ENCODE results near the gene PML.

DNA sequence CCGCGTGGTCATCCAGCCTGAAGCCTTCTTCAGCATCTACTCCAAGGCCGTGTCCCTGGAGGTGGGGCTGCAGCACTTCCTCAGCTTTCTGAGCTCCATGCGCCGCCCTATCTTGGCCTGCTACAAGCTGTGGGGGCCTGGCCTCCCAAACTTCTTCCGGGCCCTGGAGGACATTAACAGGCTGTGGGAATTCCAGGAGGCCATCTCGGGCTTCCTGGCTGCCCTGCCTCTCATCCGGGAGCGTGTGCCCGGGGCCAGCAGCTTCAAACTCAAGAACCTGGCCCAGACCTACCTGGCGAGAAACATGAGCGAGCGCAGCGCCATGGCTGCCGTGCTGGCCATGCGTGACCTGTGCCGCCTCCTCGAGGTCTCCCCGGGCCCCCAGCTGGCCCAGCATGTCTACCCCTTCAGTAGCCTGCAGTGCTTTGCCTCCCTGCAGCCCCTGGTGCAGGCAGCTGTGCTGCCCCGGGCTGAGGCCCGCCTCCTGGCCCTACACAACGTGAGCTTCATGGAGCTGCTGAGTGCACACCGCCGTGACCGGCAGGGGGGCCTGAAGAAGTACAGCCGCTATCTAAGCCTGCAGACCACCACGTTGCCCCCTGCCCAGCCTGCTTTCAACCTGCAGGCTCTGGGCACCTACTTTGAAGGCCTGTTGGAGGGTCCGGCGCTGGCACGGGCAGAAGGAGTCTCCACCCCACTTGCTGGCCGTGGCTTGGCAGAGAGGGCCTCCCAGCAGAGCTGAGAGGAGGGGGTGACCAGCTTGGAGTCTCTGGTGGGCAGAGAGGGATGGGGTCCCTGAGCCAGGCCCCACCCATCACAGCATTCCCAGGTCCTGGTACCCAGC lies 50.0 kb downstream of the PML start:
- TF ChIP-seq FOXM1 (IDR thresholded peaks at IDR 0.05; ENCODE audit: borderline replicate concordance, low read depth) (no peak), NFIC (IDR thresholded peaks at IDR 0.05) (no peak), CREB1 (IDR thresholded peaks at IDR 0.05; ENCODE audit: low read depth) (no peak), TAF1 (IDR thresholded peaks at IDR 0.05; ENCODE audit: low read depth) (no peak), EGR1 (IDR thresholded peaks at IDR 0.05) (no peak), YY1 (IDR thresholded peaks at IDR 0.05; ENCODE audit: low read depth) (no peak), TCF12 (IDR thresholded peaks at IDR 0.05; ENCODE audit: low read depth) (no peak), EP300 (IDR thresholded peaks at IDR 0.05; ENCODE audit: borderline replicate concordance) (no peak), CEBPB (IDR thresholded peaks at IDR 0.05) (no peak), ZBTB7A (IDR thresholded peaks at IDR 0.05; ENCODE audit: low read depth) (no peak)
- TF ChIP-seq, protein P1, sequence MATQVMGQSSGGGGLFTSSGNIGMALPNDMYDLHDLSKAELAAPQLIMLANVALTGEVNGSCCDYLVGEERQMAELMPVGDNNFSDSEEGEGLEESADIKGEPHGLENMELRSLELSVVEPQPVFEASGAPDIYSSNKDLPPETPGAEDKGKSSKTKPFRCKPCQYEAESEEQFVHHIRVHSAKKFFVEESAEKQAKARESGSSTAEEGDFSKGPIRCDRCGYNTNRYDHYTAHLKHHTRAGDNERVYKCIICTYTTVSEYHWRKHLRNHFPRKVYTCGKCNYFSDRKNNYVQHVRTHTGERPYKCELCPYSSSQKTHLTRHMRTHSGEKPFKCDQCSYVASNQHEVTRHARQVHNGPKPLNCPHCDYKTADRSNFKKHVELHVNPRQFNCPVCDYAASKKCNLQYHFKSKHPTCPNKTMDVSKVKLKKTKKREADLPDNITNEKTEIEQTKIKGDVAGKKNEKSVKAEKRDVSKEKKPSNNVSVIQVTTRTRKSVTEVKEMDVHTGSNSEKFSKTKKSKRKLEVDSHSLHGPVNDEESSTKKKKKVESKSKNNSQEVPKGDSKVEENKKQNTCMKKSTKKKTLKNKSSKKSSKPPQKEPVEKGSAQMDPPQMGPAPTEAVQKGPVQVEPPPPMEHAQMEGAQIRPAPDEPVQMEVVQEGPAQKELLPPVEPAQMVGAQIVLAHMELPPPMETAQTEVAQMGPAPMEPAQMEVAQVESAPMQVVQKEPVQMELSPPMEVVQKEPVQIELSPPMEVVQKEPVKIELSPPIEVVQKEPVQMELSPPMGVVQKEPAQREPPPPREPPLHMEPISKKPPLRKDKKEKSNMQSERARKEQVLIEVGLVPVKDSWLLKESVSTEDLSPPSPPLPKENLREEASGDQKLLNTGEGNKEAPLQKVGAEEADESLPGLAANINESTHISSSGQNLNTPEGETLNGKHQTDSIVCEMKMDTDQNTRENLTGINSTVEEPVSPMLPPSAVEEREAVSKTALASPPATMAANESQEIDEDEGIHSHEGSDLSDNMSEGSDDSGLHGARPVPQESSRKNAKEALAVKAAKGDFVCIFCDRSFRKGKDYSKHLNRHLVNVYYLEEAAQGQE (IDR thresholded peaks at IDR 0.05; ENCODE audit: low read depth) = no peak
- TF ChIP-seq, protein P2, sequence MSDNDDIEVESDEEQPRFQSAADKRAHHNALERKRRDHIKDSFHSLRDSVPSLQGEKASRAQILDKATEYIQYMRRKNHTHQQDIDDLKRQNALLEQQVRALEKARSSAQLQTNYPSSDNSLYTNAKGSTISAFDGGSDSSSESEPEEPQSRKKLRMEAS (IDR thresholded peaks at IDR 0.05) = no peak
